Body of pancreas (tissue), 4 donors: ENCODE results near the gene CCL3.
"Not testable (repeated sequence)": the region's sequence is repeated elsewhere in the genome, so short reads cannot be mapped to it uniquely, and the experiment has no call there.

Experiments
- POLR2A ChIP-seq, 3 donors: fragments of 450-650 bp; IDR thresholded peaks; one replicate each; pipeline ENCODE4 v1.6.1; 2016; ENCODE audit warnings: antibody characterized with exemption in 3 of 3, mild to moderate bottlenecking in 2 of 3
- TF ChIP-seq, protein P1 (sequence below), 7 experiments: fragments of 450-650 bp in 4 of 7; fragments of 200-600 bp in 3 of 7; sonication (generic) in 3 of 7; IDR thresholded peaks; one replicate each; pipeline ENCODE4 v1.5.1; 2016 to 2019; ENCODE audit warnings: antibody characterized with exemption in 7 of 7

GRCh38 chr17:36113131-36113530, 23.2 kb upstream of the CCL3 start:
- TF ChIP-seq, protein P1, sequence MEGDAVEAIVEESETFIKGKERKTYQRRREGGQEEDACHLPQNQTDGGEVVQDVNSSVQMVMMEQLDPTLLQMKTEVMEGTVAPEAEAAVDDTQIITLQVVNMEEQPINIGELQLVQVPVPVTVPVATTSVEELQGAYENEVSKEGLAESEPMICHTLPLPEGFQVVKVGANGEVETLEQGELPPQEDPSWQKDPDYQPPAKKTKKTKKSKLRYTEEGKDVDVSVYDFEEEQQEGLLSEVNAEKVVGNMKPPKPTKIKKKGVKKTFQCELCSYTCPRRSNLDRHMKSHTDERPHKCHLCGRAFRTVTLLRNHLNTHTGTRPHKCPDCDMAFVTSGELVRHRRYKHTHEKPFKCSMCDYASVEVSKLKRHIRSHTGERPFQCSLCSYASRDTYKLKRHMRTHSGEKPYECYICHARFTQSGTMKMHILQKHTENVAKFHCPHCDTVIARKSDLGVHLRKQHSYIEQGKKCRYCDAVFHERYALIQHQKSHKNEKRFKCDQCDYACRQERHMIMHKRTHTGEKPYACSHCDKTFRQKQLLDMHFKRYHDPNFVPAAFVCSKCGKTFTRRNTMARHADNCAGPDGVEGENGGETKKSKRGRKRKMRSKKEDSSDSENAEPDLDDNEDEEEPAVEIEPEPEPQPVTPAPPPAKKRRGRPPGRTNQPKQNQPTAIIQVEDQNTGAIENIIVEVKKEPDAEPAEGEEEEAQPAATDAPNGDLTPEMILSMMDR (IDR thresholded peaks at IDR 0.05): not testable (repeated sequence)
- not testable (repeated sequence) for TF ChIP-seq POLR2A (IDR thresholded peaks at IDR 0.05)
